Trophoblast cell (in vitro differentiated cells and primary cell): ENCODE measurements around the gene PIK3IP1.

Experiments used
- DNase-seq, 2 donors: peaks; one replicate each; pipeline ENCODE4 v3.0.0-alpha.2; 2016
- H2AFZ ChIP-seq: 2 replicates; pipeline ENCODE4 v1.6.1; 2013; ENCODE audit warnings: low read length, moderate library complexity, mild to moderate bottlenecking; ENCODE audit not compliant: insufficient read depth, poor library complexity
- H2AK5ac ChIP-seq: 2 replicates; pipeline ENCODE4 v1.6.1; 2013; ENCODE audit warnings: mild to moderate bottlenecking, low read length
- H2BK120ac ChIP-seq: 2 replicates; pipeline ENCODE4 v1.6.1; 2013; ENCODE audit warnings: low read length, mild to moderate bottlenecking, moderate library complexity; ENCODE audit not compliant: insufficient read depth, poor library complexity
- H2BK12ac ChIP-seq: 2 replicates; pipeline ENCODE4 v1.6.1; 2013; ENCODE audit warnings: mild to moderate bottlenecking, low read length, moderate library complexity
- H2BK5ac ChIP-seq: 2 replicates; pipeline ENCODE4 v1.6.1; 2013; ENCODE audit warnings: low read length, low read depth, moderate library complexity, mild to moderate bottlenecking; ENCODE audit not compliant: poor library complexity
- H3K14ac ChIP-seq: 2 replicates; pipeline ENCODE4 v1.6.1; 2013; ENCODE audit warnings: mild to moderate bottlenecking, low read length
- H3K18ac ChIP-seq: 2 replicates; pipeline ENCODE4 v1.6.1; 2013; ENCODE audit warnings: mild to moderate bottlenecking, low read length
- H3K23ac ChIP-seq: 2 replicates; pipeline ENCODE4 v1.6.1; 2013; ENCODE audit warnings: low read length
- H3K27ac ChIP-seq: 2 replicates; pipeline ENCODE4 v1.5.1; 2013; ENCODE audit warnings: low read depth, mild to moderate bottlenecking, inconsistent platforms, low read length, moderate library complexity
- H3K27me3 ChIP-seq: 2 replicates; pipeline ENCODE4 v1.6.1; 2013; ENCODE audit warnings: inconsistent platforms, mild to moderate bottlenecking, low read length, moderate library complexity; ENCODE audit not compliant: insufficient read depth
- H3K36me3 ChIP-seq, 2 experiments: 1 replicate in 1 of 2; 2 replicates in 1 of 2; pipeline ENCODE4 v1.6.1; 2013; ENCODE audit warnings: low read length in 2 of 2, mild to moderate bottlenecking in 2 of 2, moderate library complexity in 1 of 2; ENCODE audit not compliant: insufficient read depth in 2 of 2, control insufficient read depth in 1 of 2
- H3K4ac ChIP-seq: 2 replicates; pipeline ENCODE4 v1.6.1; 2013; ENCODE audit warnings: low read depth, mild to moderate bottlenecking, low read length, moderate library complexity
- H3K4me1 ChIP-seq, 2 experiments: 1 replicate in 1 of 2; 2 replicates in 1 of 2; pipeline ENCODE4 v1.6.1; 2013; ENCODE audit warnings: low read length in 2 of 2, mild to moderate bottlenecking in 2 of 2, moderate library complexity in 1 of 2; ENCODE audit not compliant: insufficient read depth in 2 of 2, control insufficient read depth in 1 of 2
- H3K4me2 ChIP-seq: 2 replicates; pipeline ENCODE4 v1.6.1; 2013; ENCODE audit warnings: inconsistent platforms, mild to moderate bottlenecking, low read length, moderate library complexity
- H3K4me3 ChIP-seq: 2 replicates; pipeline ENCODE4 v1.5.1; 2013; ENCODE audit warnings: mild to moderate bottlenecking, low read depth, low read length, inconsistent platforms
- H3K79me1 ChIP-seq: one replicate; pipeline ENCODE4 v1.6.1; 2013; ENCODE audit warnings: low read length
- H3K79me2 ChIP-seq: 2 replicates; pipeline ENCODE4 v1.6.1; 2013; ENCODE audit warnings: low read length, mild to moderate bottlenecking; ENCODE audit not compliant: control insufficient read depth, insufficient read depth, poor library complexity
- H3K9ac ChIP-seq: 2 replicates; pipeline ENCODE4 v1.6.1; 2013; ENCODE audit warnings: mild to moderate bottlenecking, low read length
- H3K9me3 ChIP-seq: 2 replicates; pipeline ENCODE4 v1.6.1; 2013; ENCODE audit warnings: low read depth, mild to moderate bottlenecking, control low read depth, inconsistent platforms, low read length; ENCODE audit not compliant: insufficient read depth
- H4K12ac ChIP-seq: 2 replicates; pipeline ENCODE4 v1.6.1; 2013; ENCODE audit warnings: low read depth, mild to moderate bottlenecking, low read length, moderate library complexity
- H4K8ac ChIP-seq: 2 replicates; pipeline ENCODE4 v1.6.1; 2013; ENCODE audit warnings: low read depth, mild to moderate bottlenecking, low read length, moderate library complexity
- H4K91ac ChIP-seq: one replicate; pipeline ENCODE4 v1.6.1; 2013; ENCODE audit warnings: low read depth, mild to moderate bottlenecking, low read length, moderate library complexity
- WGBS: extraction: QIAGEN DNeasy Blood & Tissue Kit; methylation state at CpG from one replicate; pipeline ENCODE4 v1.1.7; 2013; ENCODE audit warnings: missing lambda C conversion rate; ENCODE audit not compliant: insufficient read length, insufficient coverage; ENCODE audit errors: extremely low coverage; 5-methylcytosine and 5-hydroxymethylcytosine counted together

The PIK3IP1 gene

DNA sequence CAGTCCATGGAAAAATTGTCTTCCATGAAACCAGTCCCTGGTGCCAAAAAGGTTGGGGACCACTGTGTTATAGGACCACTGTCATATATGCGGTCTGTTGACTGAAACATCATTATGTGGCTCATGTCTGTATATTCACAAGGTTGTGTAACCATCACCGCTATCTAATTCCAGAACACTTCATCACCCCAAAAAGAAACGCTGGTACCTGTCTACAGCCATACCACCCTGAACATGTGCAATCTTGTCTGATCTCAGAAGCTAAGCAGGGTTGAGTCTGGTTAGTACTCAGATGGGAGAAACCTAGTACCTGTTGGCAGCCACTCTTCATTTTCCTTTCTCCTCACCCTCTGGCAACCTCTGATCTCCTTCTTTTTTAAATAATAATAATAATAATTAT is 12.9 kb upstream of the PIK3IP1 start:
- H4K8ac ChIP-seq, result no peak overlapping the region
- no peak overlapping the region for H3K18ac ChIP-seq
- no peak overlapping the region for H3K4me2 ChIP-seq
- H3K27me3 ChIP-seq, result no peaks in the 10 kb centered on the region
- H4K12ac ChIP-seq, result no peak overlapping the region
- no peak overlapping the region for H2BK5ac ChIP-seq
- H2AK5ac ChIP-seq, result no peak overlapping the region
- no peak overlapping the region for H3K4me3 ChIP-seq
- H3K4ac ChIP-seq, result no peak overlapping the region
- no peaks in the 10 kb centered on the region for H3K79me1 ChIP-seq
- no peaks in the 10 kb centered on the region for H3K79me2 ChIP-seq
- no peaks in the 10 kb centered on the region for H3K4me1 ChIP-seq
- no peak overlapping the region for H3K23ac ChIP-seq
- no peaks in the 10 kb centered on the region for H3K9me3 ChIP-seq
- no peak overlapping the region for H2AFZ ChIP-seq
- H3K36me3 ChIP-seq, result no peaks in the 10 kb centered on the region
- no peak overlapping the region for H3K27ac ChIP-seq
- no peak overlapping the region for H2BK120ac ChIP-seq
- no CpG with 5 or more reads among the region's 3 CpGs for WGBS
- no peak overlapping the region for H4K91ac ChIP-seq
- H3K14ac ChIP-seq, result no peak overlapping the region
- H2BK12ac ChIP-seq, result no peak overlapping the region
- H3K9ac ChIP-seq, result no peak overlapping the region
- no peak for DNase-seq

DNA sequence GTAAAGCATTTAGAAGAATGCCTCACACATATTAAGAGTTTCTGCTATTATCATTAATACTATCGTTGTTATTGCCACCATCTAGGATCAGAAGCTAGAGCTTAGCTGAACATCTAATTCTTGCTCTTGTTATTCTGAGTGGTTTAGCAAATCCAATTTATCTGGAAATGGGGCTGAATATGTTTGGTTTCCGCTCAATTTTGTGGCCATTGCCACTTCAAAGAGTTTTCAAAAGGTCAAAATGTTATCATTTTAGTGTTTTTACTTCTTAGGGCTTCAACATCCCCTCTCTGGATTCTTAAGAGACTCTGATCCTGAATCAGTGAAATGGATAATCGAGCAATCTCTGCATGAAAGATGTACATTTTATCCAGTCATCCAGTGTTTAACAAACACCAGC is 10.2 kb upstream of the PIK3IP1 start:
- H2BK5ac ChIP-seq, result no peak overlapping the region
- H3K4me2 ChIP-seq, result no peak overlapping the region
- no peaks in the 10 kb centered on the region for H3K79me2 ChIP-seq
- H2BK12ac ChIP-seq, result no peak overlapping the region
- no peak overlapping the region for H3K9ac ChIP-seq
- no peak overlapping the region for H3K18ac ChIP-seq
- H3K14ac ChIP-seq, result no peak overlapping the region
- H2AFZ ChIP-seq, result no peak overlapping the region
- H3K79me1 ChIP-seq, result no peaks in the 10 kb centered on the region
- H3K27ac ChIP-seq, result no peak overlapping the region
- no peak overlapping the region for H2AK5ac ChIP-seq
- no CpG with 5 or more reads among the region's 3 CpGs for WGBS
- DNase-seq, result no peak
- no peak overlapping the region for H4K91ac ChIP-seq
- H3K23ac ChIP-seq, result no peak overlapping the region
- H3K4ac ChIP-seq, result no peak overlapping the region
- H3K36me3 ChIP-seq, result no peaks in the 10 kb centered on the region
- no peaks in the 10 kb centered on the region for H3K9me3 ChIP-seq
- no peaks in the 10 kb centered on the region for H3K4me1 ChIP-seq
- H4K12ac ChIP-seq, result no peak overlapping the region
- no peak overlapping the region for H2BK120ac ChIP-seq
- H4K8ac ChIP-seq, result no peak overlapping the region
- H3K27me3 ChIP-seq, result no peaks in the 10 kb centered on the region
- no peak overlapping the region for H3K4me3 ChIP-seq

DNA sequence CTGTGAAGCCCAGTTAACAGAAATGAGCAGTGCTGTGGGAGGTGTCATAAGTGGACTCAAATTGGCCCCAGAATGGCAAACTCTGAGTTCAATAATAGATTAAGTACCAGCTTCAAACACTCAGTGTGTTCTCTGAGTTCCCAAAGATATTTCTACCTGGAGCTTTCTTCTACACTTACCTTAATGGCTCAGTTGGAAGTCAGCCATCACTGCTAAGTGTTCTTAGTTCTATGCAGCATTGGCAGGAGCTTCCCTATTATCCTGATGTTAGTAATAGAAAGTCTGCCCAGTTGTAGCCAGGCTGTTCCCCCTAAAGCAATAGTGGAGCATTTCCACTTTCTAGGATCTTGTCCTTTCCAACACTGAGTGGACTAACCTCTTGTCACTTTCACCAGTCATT is 9.7 kb upstream of the PIK3IP1 start:
- H3K27ac ChIP-seq, result no peak overlapping the region
- H2AFZ ChIP-seq, result no peak overlapping the region
- H2BK5ac ChIP-seq, result no peak overlapping the region
- no peak overlapping the region for H3K14ac ChIP-seq
- no peak overlapping the region for H3K18ac ChIP-seq
- no peak overlapping the region for H3K4me3 ChIP-seq
- no peaks in the 10 kb centered on the region for H3K9me3 ChIP-seq
- H3K4me2 ChIP-seq, result no peak overlapping the region
- H3K9ac ChIP-seq, result no peak overlapping the region
- no peak overlapping the region for H2BK12ac ChIP-seq
- no peaks in the 10 kb centered on the region for H3K79me1 ChIP-seq
- H3K4ac ChIP-seq, result no peak overlapping the region
- no peak for DNase-seq
- no peaks in the 10 kb centered on the region for H3K27me3 ChIP-seq
- no peak overlapping the region for H4K91ac ChIP-seq
- H3K23ac ChIP-seq, result no peak overlapping the region
- no peak overlapping the region for H4K8ac ChIP-seq
- H2BK120ac ChIP-seq, result no peak overlapping the region
- H2AK5ac ChIP-seq, result no peak overlapping the region
- H3K4me1 ChIP-seq, result no peaks in the 10 kb centered on the region
- no peak overlapping the region for H4K12ac ChIP-seq
- H3K79me2 ChIP-seq, result no peaks in the 10 kb centered on the region
- no peaks in the 10 kb centered on the region for H3K36me3 ChIP-seq

DNA sequence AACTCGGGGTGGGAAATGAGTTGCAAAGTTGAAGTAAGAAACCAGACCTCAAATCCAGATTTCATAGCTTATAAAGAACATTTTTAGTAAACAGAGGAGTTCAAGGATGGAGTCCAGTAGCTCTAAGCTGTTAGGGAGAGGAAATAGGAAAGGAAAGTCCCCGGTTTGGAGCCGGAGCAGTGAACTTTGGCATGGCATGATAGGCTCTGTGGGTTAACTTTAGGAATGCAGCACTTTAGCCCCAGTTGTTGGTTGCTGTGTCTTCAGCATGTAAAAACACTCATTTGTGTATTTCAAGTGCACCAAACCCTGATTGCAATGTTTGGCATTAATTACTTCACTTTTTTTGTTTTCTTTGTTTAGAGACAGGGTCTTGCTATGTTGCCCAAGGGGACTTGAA is 8.6 kb upstream of the PIK3IP1 start:
- Histone ChIP-seq H3K36me3 (no peaks in the 10 kb centered on the region), H3K4me3 (no peak overlapping the region), H3K27me3 (no peaks in the 10 kb centered on the region), H4K91ac (no peak overlapping the region), H2BK120ac (no peak overlapping the region), H3K18ac (no peak overlapping the region), H3K4me2 (no peak overlapping the region), H3K23ac (no peak overlapping the region), H4K8ac (no peak overlapping the region), H2AK5ac (no peak overlapping the region), H3K4me1 (no peaks in the 10 kb centered on the region), H2BK12ac (no peak overlapping the region), H3K27ac (no peak overlapping the region), H3K14ac (no peak overlapping the region), H3K79me1 (no peaks in the 10 kb centered on the region), H3K9me3 (no peaks in the 10 kb centered on the region), H4K12ac (no peak overlapping the region), H3K9ac (no peak overlapping the region), H3K79me2 (no peaks in the 10 kb centered on the region), H2AFZ (no peak overlapping the region), H2BK5ac (no peak overlapping the region), H3K4ac (no peak overlapping the region)
- WGBS, result no CpG with 5 or more reads among the region's 3 CpGs
- DNase-seq, result no peak
